Measurements from ENCODE around the gene ASB7. TPM values are rescaled to one million over a fixed set of nuclear protein-coding genes. Genes with fewer than 3 reads are reported as not detected.

ASB7 gene

Small RNA genes within 50 kb of the gene (small RNA-seq; reads per million reads assigned to genes)
- gene RF00019 (not detected), gene RNU6-181P (not detected)

Measured in skeletal muscle satellite cell (primary cell).